Colonic mucosa (tissue), 4 donors: ENCODE results near the gene PAX5. TPM values are rescaled to one million over a fixed set of nuclear protein-coding genes. Genes with fewer than 3 reads are reported as not detected.

Experiments used
- DNase-seq: peaks from one replicate; pipeline ENCODE4 v3.0.0-alpha.2; 2020
- H3K27ac ChIP-seq: fragments of 200-600 bp; one replicate; pipeline ENCODE4 v1.8.0; 2021
- H3K27me3 ChIP-seq: fragments of 200-600 bp; one replicate; pipeline ENCODE4 v1.8.0; 2021
- H3K36me3 ChIP-seq: fragments of 200-600 bp; one replicate; pipeline ENCODE4 v1.8.0; 2021
- H3K4me1 ChIP-seq: fragments of 200-600 bp; one replicate; pipeline ENCODE4 v1.8.0; 2021; ENCODE audit warnings: mild to moderate bottlenecking
- H3K4me3 ChIP-seq: fragments of 200-600 bp; one replicate; pipeline ENCODE4 v1.8.0; 2021
- H3K9ac ChIP-seq, 2 donors: one replicate each; pipeline ENCODE4 v1.7.0; 2013; ENCODE audit warnings: control low read depth in 2 of 2, low read depth in 2 of 2, low read length in 2 of 2
- H3K9me3 ChIP-seq: fragments of 200-600 bp; one replicate; pipeline ENCODE4 v1.8.0; 2021
- intact Hi-C: fragments of 100-400 bp; cut with DNase I; formaldehyde crosslinking; loops from one replicate; pipeline ENCODE4 v1.14.1; 2022
- total RNA-seq, 2 donors: library from RNA; stranded (reverse); fragmentation: NEBNext Ultra II Directional in 1 of 2; extraction: Animal tissue kit (Norgen Biotek cat#: 25700) in 1 of 2; gene quantifications; one replicate each; pipeline ENCODE4 v1.2.1, GENCODE V29; 2021
- TF ChIP-seq, protein P1 (sequence below): fragments of 200-600 bp; IDR thresholded peaks from one replicate; pipeline ENCODE4 v1.8.0; 2022; ENCODE audit warnings: antibody characterized with exemption, mild to moderate bottlenecking
- donor health status: healthy.
- donor health status: DM: no; HTN: no; CAD: no.
- donor health status: DM: no; HTN: no; CAD: no.

PAX5 gene
- total RNA-seq, 2 donors from 2014 or later = 0.08 to 0.32 TPM

- no peak for DNase-seq
- Histone ChIP-seq H3K4me3 (no peak overlapping the region), H3K27me3 (no peaks in the 10 kb centered on the region), H3K9me3 (no peaks in the 10 kb centered on the region), H3K4me1 (no peaks in the 10 kb centered on the region), H3K27ac (no peak overlapping the region), H3K9ac (no peak overlapping the region), H3K36me3 (no peaks in the 10 kb centered on the region)
- TF ChIP-seq, protein P1, sequence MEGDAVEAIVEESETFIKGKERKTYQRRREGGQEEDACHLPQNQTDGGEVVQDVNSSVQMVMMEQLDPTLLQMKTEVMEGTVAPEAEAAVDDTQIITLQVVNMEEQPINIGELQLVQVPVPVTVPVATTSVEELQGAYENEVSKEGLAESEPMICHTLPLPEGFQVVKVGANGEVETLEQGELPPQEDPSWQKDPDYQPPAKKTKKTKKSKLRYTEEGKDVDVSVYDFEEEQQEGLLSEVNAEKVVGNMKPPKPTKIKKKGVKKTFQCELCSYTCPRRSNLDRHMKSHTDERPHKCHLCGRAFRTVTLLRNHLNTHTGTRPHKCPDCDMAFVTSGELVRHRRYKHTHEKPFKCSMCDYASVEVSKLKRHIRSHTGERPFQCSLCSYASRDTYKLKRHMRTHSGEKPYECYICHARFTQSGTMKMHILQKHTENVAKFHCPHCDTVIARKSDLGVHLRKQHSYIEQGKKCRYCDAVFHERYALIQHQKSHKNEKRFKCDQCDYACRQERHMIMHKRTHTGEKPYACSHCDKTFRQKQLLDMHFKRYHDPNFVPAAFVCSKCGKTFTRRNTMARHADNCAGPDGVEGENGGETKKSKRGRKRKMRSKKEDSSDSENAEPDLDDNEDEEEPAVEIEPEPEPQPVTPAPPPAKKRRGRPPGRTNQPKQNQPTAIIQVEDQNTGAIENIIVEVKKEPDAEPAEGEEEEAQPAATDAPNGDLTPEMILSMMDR = no peak
- intact Hi-C loops = no loop called here
These were observed 137.8 kb downstream of the PAX5 start for GRCh38 chr9:36896296-36896695.

- Histone ChIP-seq H3K27ac (no peak overlapping the region), H3K9ac (no peak overlapping the region), H3K27me3 (no peaks in the 10 kb centered on the region), H3K36me3 (no peaks in the 10 kb centered on the region), H3K4me3 (no peak overlapping the region), H3K4me1 (no peaks in the 10 kb centered on the region), H3K9me3 (no peaks in the 10 kb centered on the region)
- DNase-seq = no peak
- intact Hi-C loops = no loop called here
- TF ChIP-seq, protein P1 = no peak
These were observed 138.3 kb downstream of the PAX5 start for GRCh38 chr9:36895744-36896260.

- no peaks in the 10 kb centered on the region for H3K27me3 ChIP-seq
- DNase-seq = no peak
- TF ChIP-seq, protein P1 = no peak
- H3K27ac ChIP-seq = no peak overlapping the region
- intact Hi-C loops = no loop called here
- H3K4me1 ChIP-seq = no peaks in the 10 kb centered on the region
- H3K9ac ChIP-seq = no peak overlapping the region
- no peaks in the 10 kb centered on the region for H3K36me3 ChIP-seq
- no peaks in the 10 kb centered on the region for H3K9me3 ChIP-seq
- H3K4me3 ChIP-seq = no peak overlapping the region
These were observed 139.3 kb downstream of the PAX5 start for GRCh38 chr9:36894695-36895310.

GRCh38 chr9:36893911-36894310 lies 140.2 kb downstream of the PAX5 start:
- TF ChIP-seq, protein P1 = no peak
- Histone ChIP-seq H3K4me3 (no peak overlapping the region), H3K27me3 (no peaks in the 10 kb centered on the region), H3K9me3 (no peaks in the 10 kb centered on the region), H3K9ac (no peak overlapping the region), H3K36me3 (no peaks in the 10 kb centered on the region), H3K27ac (no peak overlapping the region), H3K4me1 (no peaks in the 10 kb centered on the region)
- intact Hi-C loops = no loop called here
- no peak for DNase-seq

DNA sequence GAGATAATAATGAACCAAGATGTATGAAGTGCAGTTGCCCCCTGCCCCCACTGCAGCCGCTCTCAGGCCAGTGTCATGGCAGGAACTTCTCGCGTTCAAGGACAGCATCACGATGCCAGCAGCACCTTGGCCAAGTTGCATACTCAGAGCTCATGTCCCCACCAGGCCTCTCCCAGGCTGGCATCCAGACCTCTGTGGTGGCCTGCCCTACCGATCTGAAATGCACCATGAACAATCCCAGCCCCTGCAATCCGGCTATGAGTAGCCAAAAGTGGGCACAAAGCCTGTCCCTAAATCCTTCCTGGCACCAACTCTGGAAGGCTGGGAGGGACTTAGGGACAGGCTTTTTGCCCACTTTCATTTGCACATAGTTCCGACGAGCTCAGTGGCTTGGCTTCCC lies 140.9 kb downstream of the PAX5 start:
- Histone ChIP-seq H3K9me3 (no peaks in the 10 kb centered on the region), H3K36me3 (no peaks in the 10 kb centered on the region), H3K9ac (no peak overlapping the region), H3K4me3 (no peak overlapping the region), H3K27me3 (no peaks in the 10 kb centered on the region), H3K27ac (no peak overlapping the region), H3K4me1 (no peaks in the 10 kb centered on the region)
- DNase-seq = no peak
- intact Hi-C loops = no loop called here
- TF ChIP-seq, protein P1 = no peak
